Mesenchymal stem cell (in vitro differentiated cells and primary cell): ENCODE measurements around the gene S100A10.

ENCODE experiments used
- DNase-seq: peaks from one replicate; pipeline ENCODE4 v3.0.0-alpha.2; 2013
- H2AFZ ChIP-seq: one replicate; pipeline ENCODE4 v1.6.1; 2013; ENCODE audit warnings: low read depth, mild to moderate bottlenecking, control low read depth, inconsistent platforms, low read length, moderate library complexity
- H2AK5ac ChIP-seq: 2 replicates; pipeline ENCODE4 v1.6.1; 2013; ENCODE audit warnings: low read length, moderate library complexity, mild to moderate bottlenecking, inconsistent platforms; ENCODE audit not compliant: severe bottlenecking
- H2BK120ac ChIP-seq: one replicate; pipeline ENCODE4 v1.6.1; 2013; ENCODE audit warnings: low read depth, mild to moderate bottlenecking, inconsistent platforms, low read length, moderate library complexity
- H2BK12ac ChIP-seq, 2 experiments: one replicate each; pipeline ENCODE4 v1.6.1; 2013; ENCODE audit warnings: inconsistent platforms in 2 of 2, low read length in 2 of 2, mild to moderate bottlenecking in 2 of 2, moderate library complexity in 2 of 2, control low read depth in 1 of 2
- H2BK15ac ChIP-seq: one replicate; pipeline ENCODE4 v1.6.1; 2013; ENCODE audit warnings: mild to moderate bottlenecking, low read depth, inconsistent platforms; ENCODE audit not compliant: poor library complexity, severe bottlenecking
- H2BK5ac ChIP-seq: 2 replicates; pipeline ENCODE4 v1.6.1; 2013; ENCODE audit warnings: low read depth, mild to moderate bottlenecking, low read length, control low read depth, inconsistent platforms; ENCODE audit not compliant: poor library complexity, severe bottlenecking
- H3K14ac ChIP-seq, 2 experiments: one replicate each; pipeline ENCODE4 v1.6.1; 2013; ENCODE audit warnings: inconsistent platforms in 2 of 2, low read length in 2 of 2, control low read depth in 1 of 2, mild to moderate bottlenecking in 1 of 2, moderate library complexity in 1 of 2
- H3K18ac ChIP-seq, 2 experiments: one replicate each; pipeline ENCODE4 v1.6.1; 2013; ENCODE audit warnings: inconsistent platforms in 2 of 2, low read length in 2 of 2, control low read depth in 1 of 2, low read depth in 1 of 2, mild to moderate bottlenecking in 1 of 2
- H3K23ac ChIP-seq, 2 experiments: one replicate each; pipeline ENCODE4 v1.6.1; 2013; ENCODE audit warnings: inconsistent platforms in 2 of 2, low read length in 2 of 2, mild to moderate bottlenecking in 2 of 2, moderate library complexity in 2 of 2, control low read depth in 1 of 2
- H3K27ac ChIP-seq: 2 replicates; pipeline ENCODE4 v1.5.1; 2013; ENCODE audit warnings: mild to moderate bottlenecking, moderate library complexity, low read length, control low read depth, inconsistent platforms; ENCODE audit not compliant: poor library complexity, severe bottlenecking
- H3K27me3 ChIP-seq, 2 experiments: 2 replicates each; pipeline versions ENCODE4 v1.6.1 to v1.7.0; 2013; ENCODE audit warnings: low read length in 2 of 2, mild to moderate bottlenecking in 2 of 2, moderate library complexity in 2 of 2, control low read depth in 1 of 2, inconsistent platforms in 1 of 2; ENCODE audit not compliant: control insufficient read depth in 1 of 2, insufficient read depth in 1 of 2
- H3K36me3 ChIP-seq, 2 experiments: 2 replicates each; pipeline versions ENCODE4 v1.6.1 to v1.7.0; 2013; ENCODE audit warnings: low read length in 2 of 2, control low read depth in 1 of 2, inconsistent platforms in 1 of 2, low read depth in 1 of 2, mild to moderate bottlenecking in 1 of 2; ENCODE audit not compliant: insufficient read depth in 2 of 2, control insufficient read depth in 1 of 2
- H3K4ac ChIP-seq, 2 experiments: one replicate each; pipeline ENCODE4 v1.6.1; 2013; ENCODE audit warnings: inconsistent platforms in 2 of 2, low read length in 2 of 2, mild to moderate bottlenecking in 2 of 2, moderate library complexity in 2 of 2, control low read depth in 1 of 2, low read depth in 1 of 2
- H3K4me1 ChIP-seq: 2 replicates; pipeline ENCODE4 v1.6.1; 2013; ENCODE audit warnings: low read depth, low read length, control low read depth; ENCODE audit not compliant: control insufficient read depth, insufficient read depth
- H3K4me2 ChIP-seq: 2 replicates; pipeline ENCODE4 v1.6.1; 2013; ENCODE audit warnings: low read length, mild to moderate bottlenecking, inconsistent platforms; ENCODE audit not compliant: poor library complexity, severe bottlenecking
- H3K4me3 ChIP-seq, 2 experiments: 2 replicates each; pipeline versions ENCODE4 v1.5.1 to v1.7.0; 2013; ENCODE audit warnings: low read length in 2 of 2, mild to moderate bottlenecking in 2 of 2, control low read depth in 1 of 2, low read depth in 1 of 2; ENCODE audit not compliant: insufficient read depth in 1 of 2
- H3K79me1 ChIP-seq: replicated peaks from 2 replicates; pipeline ENCODE4 v1.6.1; 2013; ENCODE audit warnings: mild to moderate bottlenecking, control low read depth, low read length, inconsistent platforms; ENCODE audit not compliant: poor library complexity, severe bottlenecking
- H3K9ac ChIP-seq: 2 replicates; pipeline ENCODE4 v1.7.0; 2013; ENCODE audit warnings: mild to moderate bottlenecking, low read length, moderate library complexity
- H3K9me3 ChIP-seq: 2 replicates; pipeline ENCODE4 v1.7.0; 2013; ENCODE audit warnings: mild to moderate bottlenecking, low read length; ENCODE audit not compliant: control insufficient read depth
- H4K8ac ChIP-seq: one replicate; pipeline ENCODE4 v1.6.1; 2013; ENCODE audit warnings: inconsistent platforms, mild to moderate bottlenecking, low read length, moderate library complexity
- H4K91ac ChIP-seq: one replicate; pipeline ENCODE4 v1.6.1; 2013; ENCODE audit warnings: mild to moderate bottlenecking, low read length, inconsistent platforms
- WGBS: methylation state at CpG from one replicate; pipeline ENCODE4 v1.1.7; 2013; ENCODE audit warnings: mixed read lengths; 5-methylcytosine and 5-hydroxymethylcytosine counted together

S100A10 gene

GRCh38 chr1:152021569-152021968 is 27.9 kb upstream of the S100A10 start:
- no peak overlapping the region for H3K4ac ChIP-seq
- no peak overlapping the region for H3K4me3 ChIP-seq
- no peak overlapping the region for H2BK12ac ChIP-seq
- no peaks in the 10 kb centered on the region for H3K79me1 ChIP-seq
- DNase-seq, result no peak
- no peak overlapping the region for H3K18ac ChIP-seq
- no peak overlapping the region for H3K4me2 ChIP-seq
- H2AK5ac ChIP-seq, result no peak overlapping the region
- H3K4me1 ChIP-seq, result no peaks in the 10 kb centered on the region
- no peak overlapping the region for H3K27ac ChIP-seq
- no peak overlapping the region for H4K91ac ChIP-seq
- no peak overlapping the region for H2AFZ ChIP-seq
- 76% methylated on average over 7 of the region's 7 CpGs for WGBS
- no peak overlapping the region for H2BK120ac ChIP-seq
- no peak overlapping the region for H3K23ac ChIP-seq
- no peaks in the 10 kb centered on the region for H3K36me3 ChIP-seq
- H3K9me3 ChIP-seq, result no peaks in the 10 kb centered on the region
- H3K27me3 ChIP-seq, result peaks cover 0 to 30% of the 10 kb centered on the region in 2 experiments
- no peak overlapping the region for H4K8ac ChIP-seq
- no peak overlapping the region for H3K9ac ChIP-seq
- H2BK15ac ChIP-seq, result no peak overlapping the region
- H3K14ac ChIP-seq, result no peak overlapping the region
- no peak overlapping the region for H2BK5ac ChIP-seq

DNA sequence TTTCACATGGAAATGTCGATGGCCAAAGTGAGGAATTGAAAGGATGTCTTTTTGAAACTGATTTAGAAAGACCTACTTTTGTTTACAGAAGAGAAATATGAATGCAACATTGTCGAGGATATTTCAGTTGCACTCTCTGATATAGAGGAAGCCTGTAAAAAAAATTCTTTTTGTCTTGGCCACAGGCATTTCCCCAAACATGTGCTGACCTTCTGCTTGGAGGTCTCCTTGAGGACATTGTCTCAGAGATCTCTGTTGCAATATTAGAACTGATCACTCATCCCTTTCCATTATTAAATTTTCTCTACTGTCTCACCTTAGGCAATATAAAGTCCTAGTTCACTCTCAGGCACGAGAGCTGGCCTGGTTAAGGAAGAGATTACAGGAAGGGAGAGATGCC is 27.2 kb upstream of the S100A10 start:
- H3K79me1 ChIP-seq, result no peaks in the 10 kb centered on the region
- no peak overlapping the region for H2BK15ac ChIP-seq
- H4K8ac ChIP-seq, result no peak overlapping the region
- H3K23ac ChIP-seq, result no peak overlapping the region
- no peak overlapping the region for H4K91ac ChIP-seq
- no peak overlapping the region for H3K4ac ChIP-seq
- H2AK5ac ChIP-seq, result no peak overlapping the region
- H2BK5ac ChIP-seq, result no peak overlapping the region
- H3K27me3 ChIP-seq, result peaks cover 0 to 30% of the 10 kb centered on the region in 2 experiments
- H3K36me3 ChIP-seq, result no peaks in the 10 kb centered on the region
- H3K4me1 ChIP-seq, result no peaks in the 10 kb centered on the region
- H3K4me2 ChIP-seq, result no peak overlapping the region
- H3K9me3 ChIP-seq, result no peaks in the 10 kb centered on the region
- H3K14ac ChIP-seq, result no peak overlapping the region
- DNase-seq, result no peak
- 84% methylated on average over 3 of the region's 3 CpGs for WGBS
- no peak overlapping the region for H3K18ac ChIP-seq
- no peak overlapping the region for H2AFZ ChIP-seq
- H3K9ac ChIP-seq, result no peak overlapping the region
- H2BK120ac ChIP-seq, result no peak overlapping the region
- H3K4me3 ChIP-seq, result no peak overlapping the region
- H3K27ac ChIP-seq, result no peak overlapping the region
- H2BK12ac ChIP-seq, result no peak overlapping the region

DNA sequence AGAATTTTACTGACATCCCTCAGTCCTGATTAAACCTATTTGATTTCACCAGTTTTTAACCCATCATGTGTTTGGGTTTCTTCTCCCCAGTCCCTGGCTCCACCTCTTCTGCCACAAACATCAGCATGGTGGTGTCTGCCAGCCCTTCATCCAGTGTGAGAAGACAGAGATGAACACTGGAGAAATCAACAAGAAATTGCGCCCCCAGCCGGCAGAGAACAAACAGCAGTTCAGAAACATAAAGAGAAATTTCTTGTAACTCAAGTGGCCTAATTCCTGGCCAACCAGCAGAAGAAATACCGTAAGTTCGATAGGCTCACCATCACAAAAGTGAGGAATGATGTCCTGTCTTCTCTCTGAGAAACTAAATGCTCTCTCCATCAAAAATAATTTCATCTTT is 24.9 kb upstream of the S100A10 start:
- Histone ChIP-seq H2BK5ac (no peak overlapping the region), H3K27me3 (peaks cover 0 to 26% of the 10 kb centered on the region in 2 experiments), H3K79me1 (no peaks in the 10 kb centered on the region), H3K9ac (no peak overlapping the region), H3K18ac (no peak overlapping the region), H2BK12ac (no peak overlapping the region), H3K4ac (no peak overlapping the region), H3K9me3 (no peaks in the 10 kb centered on the region), H2BK15ac (no peak overlapping the region), H3K23ac (no peak overlapping the region), H2AK5ac (no peak overlapping the region), H3K4me3 (no peak overlapping the region), H2AFZ (no peak overlapping the region), H3K14ac (no peak overlapping the region), H3K27ac (no peak overlapping the region), H3K4me2 (no peak overlapping the region), H3K36me3 (no peaks in the 10 kb centered on the region), H3K4me1 (no peaks in the 10 kb centered on the region), H4K8ac (no peak overlapping the region), H4K91ac (no peak overlapping the region), H2BK120ac (no peak overlapping the region)
- 30% methylated on average over 3 of the region's 4 CpGs for WGBS
- DNase-seq, result peak; percentile 35

- H3K4me1 ChIP-seq, result no peaks in the 10 kb centered on the region
- no peak overlapping the region for H4K8ac ChIP-seq
- no peaks in the 10 kb centered on the region for H3K9me3 ChIP-seq
- WGBS, result 60% methylated on average over 5 of the region's 6 CpGs
- no peak overlapping the region for H3K27ac ChIP-seq
- H3K9ac ChIP-seq, result no peak overlapping the region
- no peak overlapping the region for H2BK12ac ChIP-seq
- H3K23ac ChIP-seq, result no peak overlapping the region
- H2AK5ac ChIP-seq, result no peak overlapping the region
- no peak overlapping the region for H3K18ac ChIP-seq
- no peak overlapping the region for H3K4me2 ChIP-seq
- no peak overlapping the region for H2AFZ ChIP-seq
- no peak overlapping the region for H3K14ac ChIP-seq
- no peak for DNase-seq
- no peak overlapping the region for H2BK5ac ChIP-seq
- no peak overlapping the region for H2BK15ac ChIP-seq
- H3K4me3 ChIP-seq, result no peak overlapping the region
- peaks cover 0 to 4% of the 10 kb centered on the region in 2 experiments for H3K27me3 ChIP-seq
- H4K91ac ChIP-seq, result no peak overlapping the region
- H3K36me3 ChIP-seq, result no peaks in the 10 kb centered on the region
- no peak overlapping the region for H2BK120ac ChIP-seq
- H3K79me1 ChIP-seq, result no peaks in the 10 kb centered on the region
- no peak overlapping the region for H3K4ac ChIP-seq
Measured at GRCh38 chr1:152015766-152016165, 22.1 kb upstream of the S100A10 start.
